ENCODE data around the gene SH3GL2.

Gene SH3GL2

DNA sequence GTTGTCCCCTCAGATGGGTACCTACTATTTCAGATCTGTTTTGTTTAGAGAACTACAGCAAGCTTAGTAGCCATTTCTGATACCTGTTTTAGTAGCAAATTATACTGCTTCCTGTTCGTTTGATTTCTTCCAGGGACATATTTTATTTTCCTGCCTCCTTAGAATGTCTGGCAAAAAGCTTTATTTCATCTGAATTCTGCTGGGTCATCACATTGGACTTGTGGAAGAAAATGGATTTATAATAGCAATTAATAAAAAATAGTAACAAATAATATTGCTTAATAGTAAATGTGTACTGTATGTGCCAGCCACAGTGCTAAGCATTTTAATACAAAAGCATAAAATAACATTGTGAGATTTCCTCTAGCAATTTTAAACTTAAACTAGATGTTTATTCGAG is 79.4 kb downstream of the SH3GL2 start:
- DNase-seq (ENCODE audit: low spot score), result no peak

GRCh38 chr9:17660158-17660557 is 81.3 kb downstream of the SH3GL2 start:
- DNase-seq (ENCODE audit: low spot score), result no peak

DNA sequence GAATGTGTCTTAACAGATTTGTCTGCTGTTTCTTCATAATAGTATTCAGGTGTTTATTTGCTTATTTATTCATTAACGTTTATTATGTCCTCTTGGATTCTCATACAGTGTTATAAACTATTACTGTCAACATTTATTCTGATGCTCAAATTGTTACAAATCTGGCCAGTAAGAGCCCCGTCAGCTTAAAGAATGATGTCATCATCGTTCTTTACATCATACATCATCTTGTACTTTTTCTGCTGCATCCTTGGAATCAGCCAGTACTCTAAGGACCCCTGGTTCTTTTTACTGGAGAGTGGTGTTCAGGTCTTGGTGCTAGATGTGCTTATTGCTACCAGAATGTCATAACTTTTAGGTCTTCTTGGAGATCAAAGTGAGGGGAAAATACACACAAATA is 86.6 kb downstream of the SH3GL2 start:
- no peak for DNase-seq (ENCODE audit: low spot score)

GRCh38 chr9:17669206-17669605 is 90.3 kb downstream of the SH3GL2 start:
- DNase-seq (ENCODE audit: low spot score), result no peak

- no peak for DNase-seq (ENCODE audit: low spot score)
Measured at GRCh38 chr9:17682684-17683083, 103.8 kb downstream of the SH3GL2 start.

DNA sequence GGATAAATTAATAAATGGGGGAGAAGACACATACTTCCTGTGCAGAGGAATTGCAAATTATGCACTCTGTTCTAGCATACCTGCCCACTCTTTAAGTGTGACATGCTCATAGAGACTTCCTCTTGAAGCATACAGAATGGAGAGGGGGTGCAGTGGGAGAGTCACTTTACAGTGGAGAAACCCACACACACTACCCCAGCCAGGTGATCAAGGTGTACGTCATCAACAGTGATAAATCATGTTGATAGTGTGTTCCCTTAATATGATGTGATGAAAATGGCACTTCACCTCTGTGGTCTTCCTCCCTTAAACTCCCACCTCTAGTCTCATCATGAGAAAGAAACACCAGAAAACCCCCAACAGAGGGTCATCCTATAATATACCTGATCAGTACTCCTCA is 110.0 kb downstream of the SH3GL2 start:
- DNase-seq (ENCODE audit: low spot score), result no peak

- DNase-seq (ENCODE audit: low spot score), result no peak
Measured at GRCh38 chr9:17694336-17694735, 115.5 kb downstream of the SH3GL2 start.

- no peak for DNase-seq (ENCODE audit: low spot score)
Measured at GRCh38 chr9:17695482-17695881, 116.6 kb downstream of the SH3GL2 start.

DNA sequence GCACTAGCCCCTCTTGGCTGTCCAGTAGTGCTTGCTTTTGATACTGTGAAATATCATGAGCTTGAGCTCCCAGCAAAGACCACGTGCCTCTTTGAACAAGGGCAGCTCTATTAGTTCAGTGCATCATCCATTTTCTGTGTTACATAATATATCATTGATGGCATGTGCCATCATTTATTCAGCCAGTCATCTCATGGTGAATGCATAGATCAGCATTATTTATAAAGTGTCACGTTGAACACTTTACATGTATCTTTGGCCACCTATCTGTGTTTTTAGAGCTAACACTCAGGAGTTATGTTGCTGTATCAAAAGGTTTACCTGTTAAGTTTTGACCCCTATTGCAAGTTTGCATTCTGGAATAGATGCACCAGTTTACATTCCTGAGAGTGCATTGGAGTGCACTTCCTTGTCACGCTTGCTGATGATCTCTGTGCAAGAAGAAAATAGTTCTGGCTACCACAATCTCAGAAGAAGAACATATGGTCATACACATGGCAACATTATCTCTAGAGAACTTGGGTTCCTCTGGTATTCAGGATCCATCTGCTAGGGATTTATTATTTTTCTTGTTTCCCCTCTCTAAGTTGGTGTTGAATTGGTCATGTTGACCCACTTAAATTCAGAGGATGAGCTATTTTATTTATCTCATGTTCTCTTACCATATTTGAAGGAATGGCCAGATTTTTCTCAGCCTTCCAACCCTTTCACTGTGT is 120.9 kb downstream of the SH3GL2 start:
- DNase-seq (ENCODE audit: low spot score), result no peak

DNA sequence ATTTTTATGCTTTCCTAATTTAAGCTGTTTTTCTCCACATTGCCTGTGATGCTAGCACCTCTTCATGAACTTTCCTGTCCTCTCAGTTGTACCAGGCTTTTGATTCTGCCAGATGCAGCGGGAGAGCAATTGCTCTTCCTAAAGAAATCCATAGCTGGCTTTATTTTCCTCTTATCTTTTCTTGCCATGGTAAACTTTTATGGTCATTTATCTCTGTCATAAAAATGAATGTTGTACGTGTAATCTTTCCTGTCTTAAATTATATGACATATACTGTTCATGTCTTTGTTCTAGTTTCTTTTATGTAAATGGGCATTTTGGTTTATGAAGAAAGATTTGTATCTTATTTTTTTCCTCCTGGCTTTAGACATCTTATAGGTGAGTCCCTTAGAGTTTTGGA is 127.5 kb downstream of the SH3GL2 start:
- no peak for DNase-seq (ENCODE audit: low spot score)

DNA sequence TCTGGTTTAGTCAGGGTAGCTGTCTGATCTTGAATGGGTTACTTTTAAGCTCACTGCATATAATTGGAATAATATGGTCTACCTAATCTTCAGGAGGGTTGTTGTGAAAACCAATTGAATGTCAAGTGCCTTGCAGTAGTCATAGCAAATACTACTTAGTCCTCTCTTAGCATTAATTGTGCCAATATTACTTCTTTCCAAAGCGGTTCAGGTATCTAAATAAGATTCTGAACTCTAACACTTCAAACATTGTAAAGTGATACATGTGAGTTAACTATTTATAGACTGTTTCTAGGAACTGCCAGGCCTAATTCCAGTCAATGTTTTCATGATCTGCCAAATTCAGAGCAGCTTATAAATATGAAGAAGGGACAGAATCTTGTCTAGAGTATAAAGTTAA is 140.2 kb downstream of the SH3GL2 start:
- no peak for DNase-seq (ENCODE audit: low spot score)

DNA sequence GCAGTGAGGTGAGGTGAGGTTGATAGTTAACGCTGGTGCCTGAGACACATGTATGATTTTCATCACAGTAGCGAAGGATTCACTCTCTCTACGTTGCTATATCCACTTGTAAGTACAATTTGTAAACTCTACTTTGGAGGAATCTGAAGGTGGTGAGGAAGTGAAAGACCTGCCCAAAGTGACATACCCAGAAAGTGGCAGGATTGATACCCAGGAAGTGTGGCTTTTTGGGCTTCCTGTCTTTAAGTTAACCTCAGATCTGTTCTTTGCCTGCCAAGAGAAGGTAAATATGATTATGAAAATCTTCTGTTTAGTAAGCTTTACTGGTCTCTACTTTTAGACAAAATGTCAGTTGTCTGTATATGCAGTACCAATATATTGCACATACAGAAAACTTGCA is 143.1 kb downstream of the SH3GL2 start:
- DNase-seq (ENCODE audit: low spot score), result no peak

DNA sequence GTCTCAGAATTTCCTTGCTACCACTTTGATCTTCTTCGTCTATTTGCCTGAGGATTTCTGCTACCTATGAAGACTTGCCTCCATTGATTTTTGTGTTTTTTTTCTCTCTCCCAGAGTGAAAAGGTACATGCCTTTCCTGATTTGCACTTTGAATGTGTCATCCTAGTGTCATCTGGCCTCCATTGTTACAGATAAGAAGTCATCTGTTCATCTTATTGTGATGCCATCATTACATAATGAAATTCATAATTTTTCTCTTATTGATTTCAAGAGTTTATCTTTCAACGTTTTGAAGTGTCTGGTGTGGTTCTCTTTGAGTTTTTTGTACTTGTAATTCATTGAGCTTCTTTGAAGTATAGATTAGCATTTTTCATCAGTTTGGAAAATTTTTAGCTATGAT is 144.8 kb downstream of the SH3GL2 start:
- DNase-seq (ENCODE audit: low spot score), result no peak

DNA sequence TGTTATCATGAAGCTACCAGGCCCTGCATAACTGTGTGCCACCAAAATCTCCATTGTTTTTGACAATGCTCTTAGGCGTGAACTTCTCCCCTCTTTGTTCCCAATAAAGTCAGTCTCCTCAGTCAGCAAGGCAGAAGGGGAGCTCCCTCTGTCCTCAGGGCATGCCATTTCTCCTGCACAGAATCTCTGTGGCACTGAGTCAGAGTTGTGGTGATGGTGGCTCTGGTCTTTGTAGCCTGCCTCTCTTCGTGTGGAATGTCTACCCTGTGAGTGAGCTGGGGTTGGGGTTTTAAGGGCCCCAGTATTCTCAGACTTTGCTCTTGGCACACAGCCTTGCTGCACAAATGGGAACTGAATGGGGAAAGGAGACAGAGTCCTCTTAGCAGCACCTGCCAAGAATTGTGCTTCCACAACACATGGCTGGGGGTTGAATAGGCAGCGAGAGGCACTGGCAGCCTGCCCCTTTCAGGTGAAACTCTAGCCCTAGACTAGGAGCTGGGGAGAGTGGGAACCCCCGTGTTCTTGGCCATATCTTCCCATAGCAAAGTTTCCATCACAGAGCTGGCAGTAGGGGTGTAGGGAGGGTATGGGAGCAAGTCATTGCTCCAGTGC is 146.6 kb downstream of the SH3GL2 start:
- no peak for DNase-seq (ENCODE audit: low spot score)

- no peak for DNase-seq (ENCODE audit: low spot score)
Measured at GRCh38 chr9:17726298-17726697, 147.4 kb downstream of the SH3GL2 start.

DNA sequence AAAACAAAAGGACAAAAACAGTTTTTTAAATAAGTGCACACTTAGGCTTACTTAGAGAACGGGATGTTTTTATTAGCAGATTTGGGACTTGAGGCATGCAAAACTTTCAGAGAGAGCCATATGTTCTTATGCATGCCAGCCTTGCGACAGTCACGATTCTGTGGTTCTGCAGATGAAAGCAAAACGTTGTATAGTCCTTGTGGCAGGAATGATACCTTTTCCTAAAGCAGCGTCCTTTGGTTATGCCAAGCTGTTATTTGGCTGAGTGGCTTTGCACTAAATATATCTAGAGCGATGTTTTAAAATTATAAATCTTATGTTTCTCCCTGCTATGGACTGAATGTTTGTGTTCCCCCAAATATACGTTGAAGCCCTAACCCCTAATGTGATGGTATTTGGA is 152.0 kb downstream of the SH3GL2 start:
- no peak for DNase-seq (ENCODE audit: low spot score)

DNA sequence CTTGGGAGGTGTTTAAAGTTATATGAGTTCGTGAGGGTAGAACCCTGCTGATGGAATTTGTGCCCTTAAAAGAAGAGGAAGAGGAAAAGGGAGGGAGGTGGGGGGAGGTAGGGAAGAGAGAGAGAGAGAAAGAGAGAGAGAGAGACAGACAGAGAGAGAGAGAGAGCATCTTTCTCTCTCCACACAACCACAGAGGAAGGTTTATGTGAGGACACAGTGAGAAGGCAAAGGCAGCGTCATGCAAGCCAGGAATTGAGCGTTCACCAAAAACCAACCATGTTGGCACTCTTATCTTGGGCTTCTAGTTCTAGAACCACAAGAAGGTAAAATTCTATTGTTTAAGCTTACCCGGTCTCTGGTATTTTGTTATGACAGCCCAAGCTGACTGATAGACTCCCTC is 152.4 kb downstream of the SH3GL2 start:
- DNase-seq (ENCODE audit: low spot score), result no peak

- DNase-seq (ENCODE audit: low spot score), result no peak
Measured at GRCh38 chr9:17734674-17735073, 155.8 kb downstream of the SH3GL2 start.

GRCh38 chr9:17735859-17736258 is 157.0 kb downstream of the SH3GL2 start:
- no peak for DNase-seq (ENCODE audit: low spot score)

GRCh38 chr9:17739022-17739421 is 160.2 kb downstream of the SH3GL2 start:
- DNase-seq (ENCODE audit: low spot score), result no peak

DNA sequence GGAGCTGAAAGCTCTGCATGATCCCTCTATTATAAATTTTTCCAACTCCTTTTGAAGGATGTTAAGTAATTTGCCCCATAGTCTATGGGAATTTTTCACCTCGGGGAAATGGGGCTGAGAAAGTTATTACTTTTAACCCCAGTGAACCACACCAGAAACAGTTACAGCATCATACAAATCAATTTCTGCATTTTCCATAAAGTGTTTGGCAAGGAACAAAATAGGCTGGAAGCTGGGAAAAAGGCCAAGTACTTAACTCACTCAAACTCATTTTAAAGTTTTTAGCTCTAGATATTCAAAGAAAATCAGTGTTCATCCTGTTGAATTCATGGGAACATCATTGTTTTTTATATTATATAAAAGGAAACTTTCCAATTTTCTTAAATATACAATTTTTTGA is 160.9 kb downstream of the SH3GL2 start:
- no peak for DNase-seq (ENCODE audit: low spot score)

- peak; percentile 48 for DNase-seq (ENCODE audit: low spot score)
Measured at GRCh38 chr9:17742067-17742466, 163.2 kb downstream of the SH3GL2 start.

- peak; percentile 26 for DNase-seq (ENCODE audit: low spot score)
Measured at GRCh38 chr9:17744786-17745185, 165.9 kb downstream of the SH3GL2 start.

DNA sequence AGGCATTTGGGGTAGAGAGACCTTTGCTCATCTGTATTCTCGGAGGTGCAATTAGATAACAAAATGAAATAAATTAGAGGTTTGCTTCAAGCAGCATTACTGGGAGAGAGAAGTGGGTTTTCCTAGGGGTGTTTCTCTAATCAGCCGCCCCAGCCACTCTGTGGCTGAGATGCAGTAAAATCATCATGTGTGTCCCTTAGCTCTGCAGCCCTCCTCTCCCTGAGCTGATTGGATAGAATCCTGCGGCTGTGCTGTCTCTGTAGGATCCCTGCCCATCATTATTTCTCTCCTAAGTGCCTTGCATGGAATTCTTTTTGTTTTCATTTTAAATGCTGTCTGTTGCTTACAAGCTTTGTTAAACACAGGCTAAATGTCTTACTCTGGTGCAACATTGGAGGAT is 171.4 kb downstream of the SH3GL2 start:
- no peak for DNase-seq (ENCODE audit: low spot score)

All from kidney tubule cell (primary cell).